H1 (cell line): ENCODE results near the gene DPYD. TPM values are rescaled to one million over a fixed set of nuclear protein-coding genes. Genes with fewer than 3 reads are reported as not detected.

Experiments used
- CTCF ChIA-PET: fragments of 300-600 bp; sonication (Branson Sonifier 250); formaldehyde crosslinking; loops from one replicate; lab custom pipeline; 2021; ENCODE audit not compliant: partially characterized antibody; lab: Charles Lee
- POLR2A ChIA-PET: fragments of 300-600 bp; sonication (Branson Sonifier 250); formaldehyde crosslinking; loops from one replicate; lab custom pipeline; 2021; ENCODE audit warnings: inconsistent platforms; ENCODE audit not compliant: partially characterized antibody; lab: Charles Lee
- DNase-seq, 2 experiments: peaks; one replicate each; pipeline versions ENCODE4 v3.0.0 to v3.0.0-alpha.2; 2010 to 2022; ENCODE audit warnings: low spot score in 2 of 2, low read depth in 1 of 2, mixed read lengths in 1 of 2
- FAIRE-seq: peaks from 2 replicates; lab custom pipeline; 2011; peaks lifted over from hg19 to GRCh38; lab: Jason Lieb, UNC
- H2AFZ ChIP-seq: 2 replicates; pipeline ENCODE4 v1.8.1; 2012; ENCODE audit warnings: low read length, inconsistent platforms
- H2AK5ac ChIP-seq: 2 replicates; pipeline ENCODE4 v1.6.1; 2013; ENCODE audit warnings: low read depth, low read length
- H2BK120ac ChIP-seq: replicated peaks from 2 replicates; pipeline ENCODE3; 2013; ENCODE audit warnings: low read depth, low read length, inconsistent platforms
- H2BK12ac ChIP-seq: 2 replicates; pipeline ENCODE4 v1.6.1; 2013; ENCODE audit warnings: low read depth, low read length
- H2BK15ac ChIP-seq: 2 replicates; pipeline ENCODE4 v1.6.1; 2013; ENCODE audit warnings: low read length
- H2BK20ac ChIP-seq: 2 replicates; pipeline ENCODE4 v1.6.1; 2013; ENCODE audit warnings: low read length
- H2BK5ac ChIP-seq: 2 replicates; pipeline ENCODE4 v1.6.1; 2013; ENCODE audit warnings: low read depth, low read length
- H3K14ac ChIP-seq: 2 replicates; pipeline ENCODE4 v1.6.1; 2013; ENCODE audit warnings: inconsistent platforms; ENCODE audit not compliant: insufficient read length
- H3K18ac ChIP-seq: 2 replicates; pipeline ENCODE4 v1.6.1; 2013; ENCODE audit warnings: low read length; ENCODE audit errors: extremely low read depth
- H3K23ac ChIP-seq: 2 replicates; pipeline ENCODE4 v1.6.1; 2013; ENCODE audit warnings: inconsistent platforms; ENCODE audit not compliant: insufficient read length
- H3K23me2 ChIP-seq: 2 replicates; pipeline ENCODE4 v1.6.1; 2013; ENCODE audit warnings: low read depth, low read length
- H3K27ac ChIP-seq: 2 replicates; pipeline ENCODE4 v1.6.1; 2011; ENCODE audit warnings: low read depth, low read length, inconsistent platforms
- H3K27me3 ChIP-seq, 4 experiments: replicated peaks in 1 of 4; 1 replicate in 1 of 4; 2 replicates in 3 of 4; pipeline versions ENCODE4 v1.6.1 to v1.8.1; 2011 to 2013; ENCODE audit warnings: low read length in 3 of 4, mild to moderate bottlenecking in 3 of 4, inconsistent platforms in 2 of 4, mixed read lengths in 2 of 4, moderate library complexity in 1 of 4; ENCODE audit not compliant: control insufficient read depth in 3 of 4, insufficient read depth in 3 of 4; ENCODE audit errors: extremely low read depth in 1 of 4
- H3K36me3 ChIP-seq, 4 experiments: 2 replicates each; pipeline versions ENCODE4 v1.6.1 to v1.8.1; 2011 to 2013; ENCODE audit warnings: mild to moderate bottlenecking in 4 of 4, low read length in 3 of 4, moderate library complexity in 2 of 4, control low read depth in 1 of 4, inconsistent platforms in 1 of 4; ENCODE audit not compliant: insufficient read depth in 4 of 4, control insufficient read depth in 2 of 4
- H3K4ac ChIP-seq: replicated peaks from 2 replicates; pipeline ENCODE3; 2013; ENCODE audit warnings: low read length, low read depth, mixed read lengths, inconsistent platforms; ENCODE audit not compliant: insufficient read length
- H3K4me1 ChIP-seq, 4 experiments: replicated peaks in 1 of 4; 1 replicate in 1 of 4; 2 replicates in 3 of 4; pipeline versions ENCODE4 v1.6.1 to v1.8.1; 2011 to 2013; ENCODE audit warnings: low read length in 3 of 4, inconsistent platforms in 2 of 4, mixed read lengths in 1 of 4; ENCODE audit not compliant: insufficient read depth in 4 of 4, control insufficient read depth in 3 of 4
- H3K4me2 ChIP-seq, 2 experiments: 2 replicates each; pipeline versions ENCODE4 v1.6.1 to v1.8.1; 2011 to 2013; ENCODE audit warnings: low read depth in 2 of 2, low read length in 2 of 2, control low read depth in 1 of 2, inconsistent platforms in 1 of 2, mild to moderate bottlenecking in 1 of 2; ENCODE audit not compliant: insufficient read depth in 1 of 2
- H3K4me3 ChIP-seq, 4 experiments: fragments of 200-600, 300-600 bp in 1 of 4; sonication (generic), shearing (Covaris generic), sonication (Bioruptor Twin) in 1 of 4; 2 replicates each; pipeline versions ENCODE4 v1.5.1 to v1.8.1; 2011 to 2016; ENCODE audit warnings: low read length in 4 of 4, low read depth in 3 of 4, control low read depth in 2 of 4, inconsistent platforms in 2 of 4, mild to moderate bottlenecking in 2 of 4, mixed read lengths in 1 of 4, moderate library complexity in 1 of 4; ENCODE audit not compliant: insufficient read depth in 2 of 4; ENCODE audit errors: extremely low read depth in 1 of 4
- H3K56ac ChIP-seq: replicated peaks from 2 replicates; pipeline ENCODE3; 2013; ENCODE audit warnings: low read depth, mild to moderate bottlenecking, mixed read lengths, low read length, inconsistent platforms; ENCODE audit not compliant: insufficient read length
- H3K79me1 ChIP-seq: 2 replicates; pipeline ENCODE4 v1.6.1; 2013; ENCODE audit warnings: low read depth, low read length, control low read depth
- H3K79me2 ChIP-seq, 2 experiments: 2 replicates each; pipeline versions ENCODE4 v1.6.1 to v1.8.1; 2012 to 2013; ENCODE audit warnings: low read length in 2 of 2, mild to moderate bottlenecking in 2 of 2, inconsistent platforms in 1 of 2; ENCODE audit not compliant: insufficient read depth in 2 of 2, control insufficient read depth in 1 of 2
- H3K9ac ChIP-seq, 4 experiments: replicated peaks in 1 of 4; 1 replicate in 1 of 4; 2 replicates in 3 of 4; pipeline versions ENCODE4 v1.6.1 to v1.8.1; 2011 to 2013; ENCODE audit warnings: low read depth in 3 of 4, low read length in 3 of 4, control low read depth in 2 of 4, mild to moderate bottlenecking in 2 of 4, moderate library complexity in 2 of 4, inconsistent platforms in 1 of 4; ENCODE audit errors: extremely low read depth in 1 of 4
- H3K9me3 ChIP-seq, 2 experiments: 2 replicates each; pipeline versions ENCODE4 v1.6.1 to v1.8.1; 2012 to 2013; ENCODE audit warnings: mild to moderate bottlenecking in 2 of 2, moderate library complexity in 2 of 2, control low read depth in 1 of 2, inconsistent platforms in 1 of 2, low read depth in 1 of 2, low read length in 1 of 2, mixed read lengths in 1 of 2; ENCODE audit not compliant: insufficient read depth in 2 of 2
- H4K20me1 ChIP-seq, 2 experiments: replicated peaks in 1 of 2; 2 replicates each; pipeline versions ENCODE3 to v1.8.1; 2011 to 2013; ENCODE audit warnings: inconsistent platforms in 2 of 2, low read length in 2 of 2, mild to moderate bottlenecking in 1 of 2; ENCODE audit not compliant: insufficient read depth in 2 of 2, control insufficient read depth in 1 of 2
- H4K5ac ChIP-seq: 2 replicates; pipeline ENCODE4 v1.6.1; 2013; ENCODE audit warnings: low read length, low read depth, mixed read lengths, inconsistent platforms; ENCODE audit not compliant: insufficient read length
- H4K8ac ChIP-seq: 2 replicates; pipeline ENCODE4 v1.8.0; 2013; ENCODE audit warnings: mild to moderate bottlenecking, moderate library complexity, low read length, inconsistent platforms; ENCODE audit not compliant: insufficient read depth; ENCODE audit errors: extremely low read depth
- H4K91ac ChIP-seq: replicated peaks from 2 replicates; pipeline ENCODE3; 2013; ENCODE audit warnings: low read length, mixed read lengths, inconsistent platforms; ENCODE audit not compliant: insufficient read length
- CBX8 ChIP-seq: fragments of 300-800, 300-1000 bp; sonication (generic); IDR thresholded peaks from 2 replicates; pipeline ENCODE4 v1.7.1; 2016; ENCODE audit warnings: low read depth, low read length, borderline replicate concordance
- CHD1 ChIP-seq: IDR thresholded peaks from 2 replicates; pipeline ENCODE4 v1.6.1; 2012; ENCODE audit warnings: low read depth, low read length, improper control_type of control experiment
- GABPA ChIP-seq: IDR thresholded peaks from 2 replicates; pipeline ENCODE4 v1.6.1; 2011; ENCODE audit warnings: mild to moderate bottlenecking, low read length, moderate library complexity, borderline replicate concordance; ENCODE audit not compliant: insufficient read depth
- POLR2AphosphoS5 ChIP-seq: IDR thresholded peaks from 2 replicates; pipeline ENCODE4 v1.6.1; 2011; ENCODE audit warnings: low read depth, low read length
- WGBS, 2 experiments: shearing (Covaris generic) in 1 of 2; methylation state at CpG; one replicate each; pipeline versions ENCODE4 v1.1.6 to v1.1.7; 2013 to 2015; ENCODE audit warnings: low lambda C conversion rate in 2 of 2, mixed read lengths in 2 of 2, inconsistent platforms in 1 of 2, low coverage in 1 of 2, missing lambda C conversion rate in 1 of 2; ENCODE audit not compliant: insufficient replicate concordance in 2 of 2, insufficient coverage in 1 of 2, insufficient read length in 1 of 2; ENCODE audit errors: extremely low coverage in 1 of 2, missing lambda C conversion rate in 1 of 2; 5-methylcytosine and 5-hydroxymethylcytosine counted together
- polyA plus RNA-seq, 7 experiments: library from polyadenylated mRNA; depleted of rRNA in 3 of 7; stranded (reverse) in 5 of 7; unstranded in 2 of 7; fragments of >200 nt in 5 of 7; fragments of 200-250 nt in 2 of 7; gene quantifications; 1 replicate in 5 of 7; 2 replicates in 1 of 7; 4 replicates in 1 of 7; pipeline versions ENCODE4 v1.2.1 to v1.2.3, GENCODE V29; 2011 to 2013; ENCODE audit warnings: missing spikeins in 2 of 7, mixed read lengths in 2 of 7
- total RNA-seq: library from RNA; stranded (reverse); fragmentation: NEBNext Ultra II Directional; extraction: Animal tissue kit (Norgen Biotek cat#: 25700); gene quantifications from 2 replicates; pipeline ENCODE4 v1.2.1, GENCODE V29; 2021

The DPYD gene
- total and polyA plus RNA-seq, 2 of the 8 experiments (the other 6 are each of a cell fraction or from before 2014, with no cell fraction given): 0.29 to 0.73 TPM

DNA sequence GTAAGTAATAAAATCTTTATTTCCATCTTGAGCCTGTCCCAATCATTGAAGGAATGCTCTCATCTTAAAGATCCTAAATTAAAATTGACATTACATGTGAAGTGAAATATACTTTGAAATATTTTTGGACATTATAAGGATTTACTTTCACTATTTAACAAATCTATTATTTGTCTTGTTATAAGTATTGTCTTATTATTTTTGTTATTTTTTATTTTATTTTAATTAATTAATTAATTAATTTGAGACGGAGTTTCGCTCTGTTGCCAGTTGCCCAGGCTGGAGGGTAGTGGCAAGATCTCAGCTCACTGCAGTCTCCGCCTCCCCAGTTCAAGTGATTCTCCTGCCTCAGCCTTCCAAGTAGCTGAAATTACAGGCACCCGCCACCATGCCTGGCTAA lies 343.2 kb downstream of the DPYD start:
- Histone ChIP-seq H3K4me1 (no peaks in the 10 kb centered on the region; a peak in 1 of 7 replicates), H4K8ac (no peak overlapping the region), H3K14ac (no peak overlapping the region), H3K23ac (no peak overlapping the region), H3K9ac (no peak overlapping the region), H2BK5ac (no peak overlapping the region), H3K4me2 (no peak overlapping the region)
- FAIRE-seq: no peak
- TF ChIP-seq POLR2AphosphoS5: no peak
- TF ChIP-seq CBX8: no peak
- TF ChIP-seq CHD1: no peak
- no peak for TF ChIP-seq GABPA
- TF ChIP-seq, all 59 proteins: peak for 0
- Histone ChIP-seq H2BK20ac (no peak overlapping the region), H4K91ac (no peak overlapping the region), H2BK15ac (no peak overlapping the region), H2AFZ (no peak overlapping the region; the same call in 1 of the 2 replicates), H3K79me2 (no peaks in the 10 kb centered on the region), H3K18ac (no peak overlapping the region), H3K27ac (no peak overlapping the region), H3K79me1 (no peaks in the 10 kb centered on the region), H3K4ac (no peak overlapping the region), H3K36me3 (no peaks in the 10 kb centered on the region), H4K20me1 (no peaks in the 10 kb centered on the region), H2AK5ac (no peak overlapping the region), H2BK120ac (no peak overlapping the region), H3K23me2 (no peaks in the 10 kb centered on the region), H3K9me3 (no peaks in the 10 kb centered on the region), H3K56ac (no peak overlapping the region), H3K4me3 (no peak overlapping the region), H3K27me3 (no peaks in the 10 kb centered on the region), H2BK12ac (no peak overlapping the region; the same call in 1 of the 2 replicates), H4K5ac (no peak overlapping the region)
- WGBS, 2 experiments: 95% methylated on average over 4 of the region's 4 CpGs; no CpG with 5 or more reads in 1 of the 2 experiments
- ChIA-PET CTCF (no interaction called here), POLR2A (no interaction called here)
- no peak for DNase-seq
